GM23338 (cell line): ENCODE data around the gene RMI2. TPM values are rescaled to one million over a fixed set of nuclear protein-coding genes. Genes with fewer than 3 reads are reported as not detected.

Source experiments
- ATAC-seq: fragments of 200-7000 bp; cut with Tn5 transposase; 3 replicates; pipeline ENCODE4 v1.9.1; 2020
- DNase-seq: peaks from one replicate; pipeline ENCODE4 v3.0.0-alpha.2; 2015; ENCODE audit warnings: low spot score
- H2AFZ ChIP-seq: fragments of 200-600 bp; sonication (generic); 2 replicates; pipeline ENCODE4 v1.8.0; 2016; ENCODE audit warnings: antibody characterized with exemption, mild to moderate bottlenecking, moderate library complexity
- H3F3A ChIP-seq: fragments of 200-600 bp; sonication (generic); replicated peaks from 2 replicates; pipeline ENCODE4 v1.8.0; 2017; ENCODE audit warnings: antibody characterized with exemption, mixed run types, low read depth
- H3K27ac ChIP-seq: fragments of 200-600 bp; sonication (generic); 2 replicates; pipeline ENCODE4 v1.6.1; 2016; ENCODE audit warnings: low read depth
- H3K27me3 ChIP-seq: fragments of 200-600 bp; sonication (generic); 2 replicates; pipeline ENCODE4 v1.8.0; 2016; ENCODE audit warnings: mild to moderate bottlenecking, mixed run types, moderate library complexity; ENCODE audit not compliant: insufficient read depth
- H3K36me3 ChIP-seq: fragments of 200-600 bp; sonication (generic); 2 replicates; pipeline ENCODE4 v1.8.0; 2016; ENCODE audit warnings: mild to moderate bottlenecking; ENCODE audit not compliant: insufficient read depth
- H3K4me1 ChIP-seq: fragments of 200-600 bp; sonication (generic); 2 replicates; pipeline ENCODE4 v1.8.0; 2016; ENCODE audit warnings: mild to moderate bottlenecking, moderate library complexity; ENCODE audit not compliant: insufficient read depth
- H3K4me2 ChIP-seq: fragments of 200-600 bp; sonication (generic); 2 replicates; pipeline ENCODE4 v1.7.1; 2017; ENCODE audit warnings: mixed run types
- H3K4me3 ChIP-seq: fragments of 200-600 bp; sonication (generic); 2 replicates; pipeline ENCODE4 v1.6.1; 2016; ENCODE audit warnings: mixed run types
- H3K79me2 ChIP-seq: fragments of 200-600 bp; sonication (generic); replicated peaks from 2 replicates; pipeline ENCODE4 v1.8.0; 2017; ENCODE audit warnings: mild to moderate bottlenecking; ENCODE audit not compliant: insufficient read depth
- H3K9me2 ChIP-seq: fragments of 200-600 bp; sonication (generic); 2 replicates; pipeline ENCODE4 v1.8.0; 2017; ENCODE audit not compliant: insufficient read depth
- H4K20me1 ChIP-seq: fragments of 200-600 bp; sonication (generic); replicated peaks from 2 replicates; pipeline ENCODE4 v1.8.0; 2017; ENCODE audit warnings: mild to moderate bottlenecking; ENCODE audit not compliant: insufficient read depth
- H3K27ac Mint-ChIP-seq: 2 replicates; pipeline ENCODE4 v1.8.0; 2020; ENCODE audit warnings: inconsistent platforms, mild to moderate bottlenecking, moderate library complexity, mixed read lengths
- H3K27me3 Mint-ChIP-seq: 3 replicates; pipeline ENCODE4 v1.8.0; 2022; ENCODE audit warnings: low read depth, mild to moderate bottlenecking, moderate library complexity, mixed read lengths, inconsistent platforms; ENCODE audit not compliant: insufficient read depth, poor library complexity
- H3K36me3 Mint-ChIP-seq: 3 replicates; pipeline ENCODE4 v1.8.0; 2021; ENCODE audit warnings: low read depth, mild to moderate bottlenecking, inconsistent platforms, moderate library complexity, mixed read lengths
- H3K4me1 Mint-ChIP-seq: 3 replicates; pipeline ENCODE4 v1.8.0; 2020; ENCODE audit warnings: mild to moderate bottlenecking, inconsistent platforms, mixed read lengths
- H3K4me3 Mint-ChIP-seq: 3 replicates; pipeline ENCODE4 v1.8.0; 2021; ENCODE audit warnings: moderate library complexity, mild to moderate bottlenecking, inconsistent platforms, mixed read lengths
- H3K9me3 Mint-ChIP-seq: 3 replicates; pipeline ENCODE4 v1.8.0; 2020; ENCODE audit warnings: moderate library complexity, mild to moderate bottlenecking, inconsistent platforms, mixed read lengths
- CREB1 ChIP-seq: fragments of 250-450 bp; sonication (Bioruptor Pico); IDR thresholded peaks from 2 replicates; pipeline ENCODE4 v1.5.0; 2020; ENCODE audit warnings: low read depth, mild to moderate bottlenecking, moderate library complexity
- EZH2 ChIP-seq: fragments of 200-600 bp; sonication (generic); IDR thresholded peaks from one replicate; pipeline ENCODE4 v1.8.0; 2017; ENCODE audit warnings: antibody characterized with exemption, mild to moderate bottlenecking, low read depth; ENCODE audit not compliant: unreplicated experiment
- EZH2phosphoT487 ChIP-seq: fragments of 200-600 bp; sonication (generic); IDR thresholded peaks from one replicate; pipeline ENCODE4 v1.8.1; 2018; ENCODE audit warnings: antibody characterized with exemption; ENCODE audit not compliant: unreplicated experiment
- JUNB ChIP-seq: IDR thresholded peaks from one replicate; pipeline ENCODE4 v1.6.1; 2016; ENCODE audit warnings: antibody characterized with exemption; ENCODE audit not compliant: unreplicated experiment
- NANOG ChIP-seq: IDR thresholded peaks from 2 replicates; pipeline ENCODE4 v1.6.1; 2016; ENCODE audit warnings: antibody characterized with exemption, borderline replicate concordance
- POLR2AphosphoS5 ChIP-seq: IDR thresholded peaks from 2 replicates; pipeline ENCODE4 v1.6.1; 2016; ENCODE audit warnings: antibody characterized with exemption, low read depth
- STAT1 ChIP-seq: IDR thresholded peaks from one replicate; pipeline ENCODE4 v1.6.1; 2016; ENCODE audit warnings: antibody characterized with exemption; ENCODE audit not compliant: unreplicated experiment
- ZNF114 ChIP-seq: fragments of 250-450 bp; sonication (Bioruptor Pico); IDR thresholded peaks from 2 replicates; pipeline ENCODE4 v1.5.0; 2020; ENCODE audit warnings: mild to moderate bottlenecking, moderate library complexity
- ZNF331 ChIP-seq: fragments of 250-450 bp; sonication (Bioruptor Pico); IDR thresholded peaks from 2 replicates; pipeline ENCODE4 v1.5.0; 2020; ENCODE audit warnings: low read depth, mild to moderate bottlenecking, moderate library complexity
- polyA plus RNA-seq: library from polyadenylated mRNA; unstranded; fragments of >200 nt; fragmentation: Nextera tagmentation; extraction: Ambion mirVana; gene quantifications from 2 replicates; pipeline ENCODE4 v1.2.1, GENCODE V29; 2016
- total RNA-seq: library from RNA; depleted of rRNA; stranded (reverse); fragments of >200 nt; shearing (Covaris generic); gene quantifications from 2 replicates; pipeline ENCODE4 v1.2.3, GENCODE V29; 2014
- TF ChIP-seq, protein P1 (sequence below): IDR thresholded peaks from one replicate; pipeline ENCODE4 v1.6.1; 2018; ENCODE audit warnings: antibody characterized with exemption; ENCODE audit not compliant: unreplicated experiment
- TF ChIP-seq, protein P2 (sequence below): fragments of 250-450 bp; sonication (Bioruptor Pico); IDR thresholded peaks from 2 replicates; pipeline ENCODE4 v1.5.0; 2020; ENCODE audit warnings: mild to moderate bottlenecking, moderate library complexity
- TF ChIP-seq, protein P3 (sequence below), 2 experiments: fragments of 200-600 bp in 1 of 2; sonication (generic) in 1 of 2; conservative IDR thresholded peaks; 2 replicates each; pipeline versions ENCODE4 v1.5.1 to v1.6.1; 2016 to 2017; ENCODE audit warnings: antibody characterized with exemption in 2 of 2, low read depth in 2 of 2, mild to moderate bottlenecking in 2 of 2, moderate library complexity in 1 of 2
- TF ChIP-seq, protein P4 (sequence below): IDR thresholded peaks from 2 replicates; pipeline ENCODE4 v1.6.1; 2016; ENCODE audit warnings: antibody characterized with exemption

The RMI2 gene
- total and polyA plus RNA-seq, 2 experiments from 2014 or later, result 98.2 to 108 TPM

DNA sequence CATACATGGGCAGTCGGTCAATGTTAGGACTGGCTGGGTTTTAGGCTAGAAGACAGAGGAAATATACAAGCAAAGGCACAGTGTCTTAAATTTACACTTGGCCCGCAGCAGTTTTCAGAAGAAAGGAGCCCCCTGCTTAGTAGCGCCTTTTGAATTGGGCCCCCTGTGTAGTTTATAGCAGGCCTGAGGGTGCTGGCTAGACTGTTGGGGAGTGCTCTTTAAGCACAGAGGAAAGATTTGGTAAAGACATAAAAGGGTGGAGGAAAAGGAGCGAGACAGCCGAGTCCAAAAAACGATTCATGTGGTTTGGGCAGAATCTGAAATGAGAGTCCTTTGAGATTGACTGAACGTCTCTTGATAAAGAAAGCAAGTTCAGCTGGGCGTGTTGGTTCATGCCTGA, 10.6 kb downstream of the RMI2 start:
- Mint-ChIP-seq H3K36me3 (peaks cover 34% of the 10 kb centered on the region), H3K9me3 (no peaks in the 10 kb centered on the region), H3K4me3 (no peak overlapping the region), H3K27ac (peak overlapping the region; percentile 67), H3K4me1 (peaks cover 35% of the 10 kb centered on the region), H3K27me3 (no peaks in the 10 kb centered on the region)
- Histone ChIP-seq H3K27ac (peak overlapping the region; percentile 76), H3K4me2 (no peak overlapping the region), H4K20me1 (0 out of 2 replicates have a peak, but pooled peaks cover 5% of the 10 kb centered on the region), H3K79me2 (peaks cover 32% of the 10 kb centered on the region), H3K4me1 (peaks cover 28% of the 10 kb centered on the region), H3K9me2 (no peaks in the 10 kb centered on the region), H3K27me3 (no peaks in the 10 kb centered on the region), H3K36me3 (peaks cover 15% of the 10 kb centered on the region), H3K4me3 (no peak overlapping the region), H3F3A (peaks cover 19% of the 10 kb centered on the region; the same call in 1 of the 2 replicates), H2AFZ (no peak overlapping the region)
- DNase-seq (no peak), ATAC-seq (no peak)
- TF ChIP-seq, protein P1, sequence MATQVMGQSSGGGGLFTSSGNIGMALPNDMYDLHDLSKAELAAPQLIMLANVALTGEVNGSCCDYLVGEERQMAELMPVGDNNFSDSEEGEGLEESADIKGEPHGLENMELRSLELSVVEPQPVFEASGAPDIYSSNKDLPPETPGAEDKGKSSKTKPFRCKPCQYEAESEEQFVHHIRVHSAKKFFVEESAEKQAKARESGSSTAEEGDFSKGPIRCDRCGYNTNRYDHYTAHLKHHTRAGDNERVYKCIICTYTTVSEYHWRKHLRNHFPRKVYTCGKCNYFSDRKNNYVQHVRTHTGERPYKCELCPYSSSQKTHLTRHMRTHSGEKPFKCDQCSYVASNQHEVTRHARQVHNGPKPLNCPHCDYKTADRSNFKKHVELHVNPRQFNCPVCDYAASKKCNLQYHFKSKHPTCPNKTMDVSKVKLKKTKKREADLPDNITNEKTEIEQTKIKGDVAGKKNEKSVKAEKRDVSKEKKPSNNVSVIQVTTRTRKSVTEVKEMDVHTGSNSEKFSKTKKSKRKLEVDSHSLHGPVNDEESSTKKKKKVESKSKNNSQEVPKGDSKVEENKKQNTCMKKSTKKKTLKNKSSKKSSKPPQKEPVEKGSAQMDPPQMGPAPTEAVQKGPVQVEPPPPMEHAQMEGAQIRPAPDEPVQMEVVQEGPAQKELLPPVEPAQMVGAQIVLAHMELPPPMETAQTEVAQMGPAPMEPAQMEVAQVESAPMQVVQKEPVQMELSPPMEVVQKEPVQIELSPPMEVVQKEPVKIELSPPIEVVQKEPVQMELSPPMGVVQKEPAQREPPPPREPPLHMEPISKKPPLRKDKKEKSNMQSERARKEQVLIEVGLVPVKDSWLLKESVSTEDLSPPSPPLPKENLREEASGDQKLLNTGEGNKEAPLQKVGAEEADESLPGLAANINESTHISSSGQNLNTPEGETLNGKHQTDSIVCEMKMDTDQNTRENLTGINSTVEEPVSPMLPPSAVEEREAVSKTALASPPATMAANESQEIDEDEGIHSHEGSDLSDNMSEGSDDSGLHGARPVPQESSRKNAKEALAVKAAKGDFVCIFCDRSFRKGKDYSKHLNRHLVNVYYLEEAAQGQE, result no peak
- TF ChIP-seq JUNB (no peak), ZNF331 (CRISPR knock-in tag) (no peak), EZH2phosphoT487 (no peak), NANOG (no peak), CREB1 (CRISPR knock-in tag) (no peak), STAT1 (no peak), ZNF114 (CRISPR knock-in tag) (no peak), EZH2 (no peak), POLR2AphosphoS5 (no peak)
- TF ChIP-seq, protein P2, sequence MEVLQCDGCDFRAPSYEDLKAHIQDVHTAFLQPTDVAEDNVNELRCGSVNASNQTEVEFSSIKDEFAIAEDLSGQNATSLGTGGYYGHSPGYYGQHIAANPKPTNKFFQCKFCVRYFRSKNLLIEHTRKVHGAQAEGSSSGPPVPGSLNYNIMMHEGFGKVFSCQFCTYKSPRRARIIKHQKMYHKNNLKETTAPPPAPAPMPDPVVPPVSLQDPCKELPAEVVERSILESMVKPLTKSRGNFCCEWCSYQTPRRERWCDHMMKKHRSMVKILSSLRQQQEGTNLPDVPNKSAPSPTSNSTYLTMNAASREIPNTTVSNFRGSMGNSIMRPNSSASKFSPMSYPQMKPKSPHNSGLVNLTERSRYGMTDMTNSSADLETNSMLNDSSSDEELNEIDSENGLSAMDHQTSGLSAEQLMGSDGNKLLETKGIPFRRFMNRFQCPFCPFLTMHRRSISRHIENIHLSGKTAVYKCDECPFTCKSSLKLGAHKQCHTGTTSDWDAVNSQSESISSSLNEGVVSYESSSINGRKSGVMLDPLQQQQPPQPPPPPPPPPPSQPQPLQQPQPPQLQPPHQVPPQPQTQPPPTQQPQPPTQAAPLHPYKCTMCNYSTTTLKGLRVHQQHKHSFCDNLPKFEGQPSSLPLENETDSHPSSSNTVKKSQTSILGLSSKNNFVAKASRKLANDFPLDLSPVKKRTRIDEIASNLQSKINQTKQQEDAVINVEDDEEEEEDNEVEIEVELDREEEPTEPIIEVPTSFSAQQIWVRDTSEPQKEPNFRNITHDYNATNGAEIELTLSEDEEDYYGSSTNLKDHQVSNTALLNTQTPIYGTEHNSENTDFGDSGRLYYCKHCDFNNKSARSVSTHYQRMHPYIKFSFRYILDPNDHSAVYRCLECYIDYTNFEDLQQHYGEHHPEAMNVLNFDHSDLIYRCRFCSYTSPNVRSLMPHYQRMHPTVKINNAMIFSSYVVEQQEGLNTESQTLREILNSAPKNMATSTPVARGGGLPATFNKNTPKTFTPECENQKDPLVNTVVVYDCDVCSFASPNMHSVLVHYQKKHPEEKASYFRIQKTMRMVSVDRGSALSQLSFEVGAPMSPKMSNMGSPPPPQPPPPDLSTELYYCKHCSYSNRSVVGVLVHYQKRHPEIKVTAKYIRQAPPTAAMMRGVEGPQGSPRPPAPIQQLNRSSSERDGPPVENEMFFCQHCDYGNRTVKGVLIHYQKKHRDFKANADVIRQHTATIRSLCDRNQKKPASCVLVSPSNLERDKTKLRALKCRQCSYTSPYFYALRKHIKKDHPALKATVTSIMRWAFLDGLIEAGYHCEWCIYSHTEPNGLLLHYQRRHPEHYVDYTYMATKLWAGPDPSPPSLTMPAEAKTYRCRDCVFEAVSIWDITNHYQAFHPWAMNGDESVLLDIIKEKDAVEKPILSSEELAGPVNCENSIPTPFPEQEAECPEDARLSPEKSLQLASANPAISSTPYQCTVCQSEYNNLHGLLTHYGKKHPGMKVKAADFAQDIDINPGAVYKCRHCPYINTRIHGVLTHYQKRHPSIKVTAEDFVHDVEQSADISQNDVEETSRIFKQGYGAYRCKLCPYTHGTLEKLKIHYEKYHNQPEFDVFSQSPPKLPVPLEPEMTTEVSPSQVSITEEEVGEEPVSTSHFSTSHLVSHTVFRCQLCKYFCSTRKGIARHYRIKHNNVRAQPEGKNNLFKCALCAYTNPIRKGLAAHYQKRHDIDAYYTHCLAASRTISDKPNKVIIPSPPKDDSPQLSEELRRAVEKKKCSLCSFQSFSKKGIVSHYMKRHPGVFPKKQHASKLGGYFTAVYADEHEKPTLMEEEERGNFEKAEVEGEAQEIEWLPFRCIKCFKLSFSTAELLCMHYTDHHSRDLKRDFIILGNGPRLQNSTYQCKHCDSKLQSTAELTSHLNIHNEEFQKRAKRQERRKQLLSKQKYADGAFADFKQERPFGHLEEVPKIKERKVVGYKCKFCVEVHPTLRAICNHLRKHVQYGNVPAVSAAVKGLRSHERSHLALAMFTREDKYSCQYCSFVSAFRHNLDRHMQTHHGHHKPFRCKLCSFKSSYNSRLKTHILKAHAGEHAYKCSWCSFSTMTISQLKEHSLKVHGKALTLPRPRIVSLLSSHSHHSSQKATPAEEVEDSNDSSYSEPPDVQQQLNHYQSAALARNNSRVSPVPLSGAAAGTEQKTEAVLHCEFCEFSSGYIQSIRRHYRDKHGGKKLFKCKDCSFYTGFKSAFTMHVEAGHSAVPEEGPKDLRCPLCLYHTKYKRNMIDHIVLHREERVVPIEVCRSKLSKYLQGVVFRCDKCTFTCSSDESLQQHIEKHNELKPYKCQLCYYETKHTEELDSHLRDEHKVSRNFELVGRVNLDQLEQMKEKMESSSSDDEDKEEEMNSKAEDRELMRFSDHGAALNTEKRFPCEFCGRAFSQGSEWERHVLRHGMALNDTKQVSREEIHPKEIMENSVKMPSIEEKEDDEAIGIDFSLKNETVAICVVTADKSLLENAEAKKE (CRISPR knock-in tag), result no peak
- TF ChIP-seq, protein P3, sequence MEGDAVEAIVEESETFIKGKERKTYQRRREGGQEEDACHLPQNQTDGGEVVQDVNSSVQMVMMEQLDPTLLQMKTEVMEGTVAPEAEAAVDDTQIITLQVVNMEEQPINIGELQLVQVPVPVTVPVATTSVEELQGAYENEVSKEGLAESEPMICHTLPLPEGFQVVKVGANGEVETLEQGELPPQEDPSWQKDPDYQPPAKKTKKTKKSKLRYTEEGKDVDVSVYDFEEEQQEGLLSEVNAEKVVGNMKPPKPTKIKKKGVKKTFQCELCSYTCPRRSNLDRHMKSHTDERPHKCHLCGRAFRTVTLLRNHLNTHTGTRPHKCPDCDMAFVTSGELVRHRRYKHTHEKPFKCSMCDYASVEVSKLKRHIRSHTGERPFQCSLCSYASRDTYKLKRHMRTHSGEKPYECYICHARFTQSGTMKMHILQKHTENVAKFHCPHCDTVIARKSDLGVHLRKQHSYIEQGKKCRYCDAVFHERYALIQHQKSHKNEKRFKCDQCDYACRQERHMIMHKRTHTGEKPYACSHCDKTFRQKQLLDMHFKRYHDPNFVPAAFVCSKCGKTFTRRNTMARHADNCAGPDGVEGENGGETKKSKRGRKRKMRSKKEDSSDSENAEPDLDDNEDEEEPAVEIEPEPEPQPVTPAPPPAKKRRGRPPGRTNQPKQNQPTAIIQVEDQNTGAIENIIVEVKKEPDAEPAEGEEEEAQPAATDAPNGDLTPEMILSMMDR (conservative IDR thresholded peaks at IDR 0.05; ENCODE audit: low read depth in 2 of 2), result no peak
- TF ChIP-seq, protein P4, sequence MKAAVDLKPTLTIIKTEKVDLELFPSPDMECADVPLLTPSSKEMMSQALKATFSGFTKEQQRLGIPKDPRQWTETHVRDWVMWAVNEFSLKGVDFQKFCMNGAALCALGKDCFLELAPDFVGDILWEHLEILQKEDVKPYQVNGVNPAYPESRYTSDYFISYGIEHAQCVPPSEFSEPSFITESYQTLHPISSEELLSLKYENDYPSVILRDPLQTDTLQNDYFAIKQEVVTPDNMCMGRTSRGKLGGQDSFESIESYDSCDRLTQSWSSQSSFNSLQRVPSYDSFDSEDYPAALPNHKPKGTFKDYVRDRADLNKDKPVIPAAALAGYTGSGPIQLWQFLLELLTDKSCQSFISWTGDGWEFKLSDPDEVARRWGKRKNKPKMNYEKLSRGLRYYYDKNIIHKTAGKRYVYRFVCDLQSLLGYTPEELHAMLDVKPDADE, result no peak
